ENCODE data around the gene BCAS1.

Gene BCAS1

GRCh38 chr20:54103067-54103761 lies 32.8 kb upstream of the BCAS1 start:
- no peaks in the 10 kb centered on the region for H3F3A ChIP-seq (ENCODE audit: insufficient read depth, low read length)
- no peaks in the 10 kb centered on the region for H3K79me2 ChIP-seq (ENCODE audit: insufficient read depth, low read length)
- peak; percentile 83 for TF ChIP-seq CTCF (IDR thresholded peaks at IDR 0.05; ENCODE audit: low read length)
- TF ChIP-seq EZH2 (IDR thresholded peaks at IDR 0.05; ENCODE audit: borderline replicate concordance, low read length), result no peak
- no peaks in the 10 kb centered on the region for H4K20me1 ChIP-seq (ENCODE audit: insufficient read depth, low read length)
- H3K9me2 ChIP-seq (ENCODE audit: low read depth, low read length), result no peaks in the 10 kb centered on the region
- H3K9ac ChIP-seq (ENCODE audit: low read length), result no peak overlapping the region
- no peak overlapping the region for H3K27ac ChIP-seq (ENCODE audit: low read depth, low read length, poor library complexity, severe bottlenecking)
- no peak overlapping the region for H2AFZ ChIP-seq (ENCODE audit: low read length)
- no peaks in the 10 kb centered on the region for H3K27me3 ChIP-seq (ENCODE audit: insufficient read depth, low read length)
- no peaks in the 10 kb centered on the region for H3K9me3 ChIP-seq (ENCODE audit: low read length)
- H3K36me3 ChIP-seq (ENCODE audit: insufficient read depth, low read length), result no peaks in the 10 kb centered on the region
- no peak overlapping the region for H3K4me3 ChIP-seq (ENCODE audit: low read depth, low read length, poor library complexity, severe bottlenecking)
- no peaks in the 10 kb centered on the region for H3K4me1 ChIP-seq (ENCODE audit: insufficient read depth, low read length, severe bottlenecking)
- H3K4me2 ChIP-seq (ENCODE audit: low read length), result no peak overlapping the region

- H3F3A ChIP-seq (ENCODE audit: insufficient read depth, low read length), result no peaks in the 10 kb centered on the region
- no peaks in the 10 kb centered on the region for H3K27me3 ChIP-seq (ENCODE audit: insufficient read depth, low read length)
- no peaks in the 10 kb centered on the region for H3K36me3 ChIP-seq (ENCODE audit: insufficient read depth, low read length)
- H3K9ac ChIP-seq (ENCODE audit: low read length), result no peak overlapping the region
- no peak for TF ChIP-seq CTCF (IDR thresholded peaks at IDR 0.05; ENCODE audit: low read length)
- TF ChIP-seq EZH2 (IDR thresholded peaks at IDR 0.05; ENCODE audit: borderline replicate concordance, low read length), result no peak
- no peak overlapping the region for H3K4me2 ChIP-seq (ENCODE audit: low read length)
- no peaks in the 10 kb centered on the region for H3K4me1 ChIP-seq (ENCODE audit: insufficient read depth, low read length, severe bottlenecking)
- no peak overlapping the region for H3K4me3 ChIP-seq (ENCODE audit: low read depth, low read length, poor library complexity, severe bottlenecking)
- no peaks in the 10 kb centered on the region for H4K20me1 ChIP-seq (ENCODE audit: insufficient read depth, low read length)
- H3K79me2 ChIP-seq (ENCODE audit: insufficient read depth, low read length), result no peaks in the 10 kb centered on the region
- no peak overlapping the region for H3K27ac ChIP-seq (ENCODE audit: low read depth, low read length, poor library complexity, severe bottlenecking)
- H3K9me3 ChIP-seq (ENCODE audit: low read length), result no peaks in the 10 kb centered on the region
- H2AFZ ChIP-seq (ENCODE audit: low read length), result no peak overlapping the region
- H3K9me2 ChIP-seq (ENCODE audit: low read depth, low read length), result no peaks in the 10 kb centered on the region
Observed at GRCh38 chr20:54102543-54102942, 32.1 kb upstream of the BCAS1 start.

GRCh38 chr20:54100563-54100962 lies 30.2 kb upstream of the BCAS1 start:
- Histone ChIP-seq H3K27ac (ENCODE audit: low read depth, low read length, poor library complexity, severe bottlenecking) (no peak overlapping the region), H3K4me1 (ENCODE audit: insufficient read depth, low read length, severe bottlenecking) (no peaks in the 10 kb centered on the region), H3K4me3 (ENCODE audit: low read depth, low read length, poor library complexity, severe bottlenecking) (no peak overlapping the region), H4K20me1 (ENCODE audit: insufficient read depth, low read length) (no peaks in the 10 kb centered on the region), H3K27me3 (ENCODE audit: insufficient read depth, low read length) (no peaks in the 10 kb centered on the region), H3K36me3 (ENCODE audit: insufficient read depth, low read length) (no peaks in the 10 kb centered on the region), H3K79me2 (ENCODE audit: insufficient read depth, low read length) (no peaks in the 10 kb centered on the region), H2AFZ (ENCODE audit: low read length) (no peak overlapping the region), H3K9ac (ENCODE audit: low read length) (no peak overlapping the region), H3K9me2 (ENCODE audit: low read depth, low read length) (no peaks in the 10 kb centered on the region), H3K4me2 (ENCODE audit: low read length) (no peak overlapping the region), H3F3A (ENCODE audit: insufficient read depth, low read length) (no peaks in the 10 kb centered on the region), H3K9me3 (ENCODE audit: low read length) (no peaks in the 10 kb centered on the region)
- TF ChIP-seq EZH2 (IDR thresholded peaks at IDR 0.05; ENCODE audit: borderline replicate concordance, low read length) (no peak), CTCF (IDR thresholded peaks at IDR 0.05; ENCODE audit: low read length) (no peak)
